HCT116 (cell line): ENCODE results near the gene RFXANK.

Source experiments
- CTCF ChIP-seq, 3 experiments: fragments of 200-600 bp in 1 of 3; sonication (generic) in 1 of 3; IDR thresholded peaks in 2 of 3; conservative IDR thresholded peaks in 1 of 3; 2 replicates each; pipeline ENCODE4 v1.5.1; 2012 to 2017; ENCODE audit warnings: low read depth in 2 of 3, low read length in 2 of 3, antibody characterized with exemption in 1 of 3, borderline replicate concordance in 1 of 3, control low read depth in 1 of 3, mild to moderate bottlenecking in 1 of 3, mixed read lengths in 1 of 3, mixed run types in 1 of 3, moderate library complexity in 1 of 3; ENCODE audit not compliant: insufficient read depth in 1 of 3
- POLR2A ChIP-seq: IDR thresholded peaks from 2 replicates; pipeline ENCODE4 v1.7.0; 2011; ENCODE audit warnings: borderline replicate concordance; ENCODE audit not compliant: insufficient read depth, insufficient read length; ENCODE audit errors: extremely low read depth
- POLR2AphosphoS5 ChIP-seq: IDR thresholded peaks from 2 replicates; pipeline ENCODE4 v1.6.1; 2011; ENCODE audit warnings: mild to moderate bottlenecking, low read depth, low read length, moderate library complexity
- SIN3A ChIP-seq: IDR thresholded peaks from 2 replicates; pipeline ENCODE4 v1.6.1; 2012; ENCODE audit warnings: low read depth
- TCF7L2 ChIP-seq: IDR thresholded peaks from 2 replicates; pipeline ENCODE4 v1.7.0; 2011; ENCODE audit warnings: borderline replicate concordance, inconsistent platforms; ENCODE audit not compliant: insufficient read depth, insufficient read length; ENCODE audit errors: extremely low read depth
- YY1 ChIP-seq: IDR thresholded peaks from 2 replicates; pipeline ENCODE4 v1.6.1; 2011; ENCODE audit warnings: low read length, low read depth, moderate library complexity, mild to moderate bottlenecking; ENCODE audit not compliant: insufficient replicate concordance; ENCODE audit errors: extremely low read depth
- ZFX ChIP-seq: fragments of 450-650 bp; IDR thresholded peaks from 2 replicates; pipeline ENCODE4 v1.6.1; 2017

- TF ChIP-seq POLR2AphosphoS5 (no peak), CTCF (IDR thresholded peaks at IDR 0.05 in 2 of 3, conservative IDR thresholded peaks at IDR 0.05 in 1 of 3; ENCODE audit: borderline replicate concordance in 1 of 3, insufficient read depth in 1 of 3, low read depth in 2 of 3, low read length in 2 of 3) (no peak), POLR2A (no peak), SIN3A (no peak), YY1 (no peak), TCF7L2 (no peak), ZFX (no peak)
Measured at GRCh38 chr19:19201697-19202630, 9.9 kb downstream of the RFXANK start.
